Nephron progenitor cell (in vitro differentiated cells): ENCODE measurements around the gene ATP6AP2.
"Not testable (repeated sequence)": the region's sequence is repeated elsewhere in the genome, so short reads cannot be mapped to it uniquely, and the experiment has no call there.

Experiments used
- DNase-seq: peaks from one replicate; pipeline ENCODE4 v3.0.0; 2021
- H3K27ac Mint-ChIP-seq: 2 replicates; pipeline ENCODE4 v1.8.0; 2021; ENCODE audit warnings: mild to moderate bottlenecking, moderate library complexity, mixed read lengths
- H3K27me3 Mint-ChIP-seq: 2 replicates; pipeline ENCODE4 v1.8.0; 2021; ENCODE audit warnings: mild to moderate bottlenecking, low read depth, mixed read lengths; ENCODE audit not compliant: poor library complexity
- H3K36me3 Mint-ChIP-seq: 2 replicates; pipeline ENCODE4 v1.8.0; 2021; ENCODE audit warnings: low read depth, mixed read lengths
- H3K4me1 Mint-ChIP-seq: 2 replicates; pipeline ENCODE4 v1.8.0; 2021; ENCODE audit warnings: mixed read lengths
- H3K4me3 Mint-ChIP-seq: 2 replicates; pipeline ENCODE4 v1.8.0; 2021; ENCODE audit warnings: mild to moderate bottlenecking, moderate library complexity, mixed read lengths
- H3K9me3 Mint-ChIP-seq: 2 replicates; pipeline ENCODE4 v1.8.0; 2021; ENCODE audit warnings: mild to moderate bottlenecking, moderate library complexity, mixed read lengths
- CTCF ChIP-seq: fragments of 200-600 bp; sonication (generic); IDR thresholded peaks from 2 replicates; pipeline ENCODE4 v1.5.0; 2021; ENCODE audit warnings: antibody characterized with exemption

The ATP6AP2 gene

GRCh38 chrX:40571600-40571999 lies 9.2 kb upstream of the ATP6AP2 start:
- no peak overlapping the region for H3K4me3 Mint-ChIP-seq
- no peaks in the 10 kb centered on the region for H3K36me3 Mint-ChIP-seq
- peaks cover 12% of the 10 kb centered on the region for H3K27me3 Mint-ChIP-seq
- H3K9me3 Mint-ChIP-seq: peaks cover 10% of the 10 kb centered on the region
- TF ChIP-seq CTCF: no peak
- peaks cover 8% of the 10 kb centered on the region for H3K4me1 Mint-ChIP-seq
- DNase-seq: no peak
- H3K27ac Mint-ChIP-seq: no peak overlapping the region

GRCh38 chrX:40573763-40574162 lies 7.0 kb upstream of the ATP6AP2 start:
- H3K36me3 Mint-ChIP-seq: no peaks in the 10 kb centered on the region
- H3K4me3 Mint-ChIP-seq: no peak overlapping the region
- peak; percentile 26 for TF ChIP-seq CTCF
- H3K27me3 Mint-ChIP-seq: peaks cover 17% of the 10 kb centered on the region
- H3K27ac Mint-ChIP-seq: no peak overlapping the region
- DNase-seq: no peak
- peaks cover 10% of the 10 kb centered on the region for H3K9me3 Mint-ChIP-seq
- H3K4me1 Mint-ChIP-seq: peaks cover 8% of the 10 kb centered on the region

GRCh38 chrX:40575411-40575810 lies 5.4 kb upstream of the ATP6AP2 start:
- DNase-seq, H3K4me1 Mint-ChIP-seq, H3K27ac Mint-ChIP-seq, H3K4me3 Mint-ChIP-seq, H3K36me3 Mint-ChIP-seq: not testable (repeated sequence)
- Mint-ChIP-seq H3K9me3 (peaks cover 15% of the 10 kb centered on the region), H3K27me3 (peaks cover 18% of the 10 kb centered on the region)

GRCh38 chrX:40576291-40576690 lies 4.5 kb upstream of the ATP6AP2 start:
- DNase-seq: no peak
- TF ChIP-seq CTCF: no peak
- peaks cover 15% of the 10 kb centered on the region for H3K9me3 Mint-ChIP-seq
- H3K27me3 Mint-ChIP-seq: peaks cover 18% of the 10 kb centered on the region
- H3K36me3 Mint-ChIP-seq: no peaks in the 10 kb centered on the region
- H3K4me1 Mint-ChIP-seq: no peaks in the 10 kb centered on the region
- no peak overlapping the region for H3K27ac Mint-ChIP-seq
- no peak overlapping the region for H3K4me3 Mint-ChIP-seq

GRCh38 chrX:40578039-40578695 lies 2.6 kb upstream of the ATP6AP2 start:
- Mint-ChIP-seq H3K36me3 (no peaks in the 10 kb centered on the region), H3K4me1 (peaks cover 10% of the 10 kb centered on the region), H3K4me3 (no peak overlapping the region), H3K9me3 (peaks cover 21% of the 10 kb centered on the region), H3K27me3 (peaks cover 18% of the 10 kb centered on the region), H3K27ac (no peak overlapping the region)
- no peak for TF ChIP-seq CTCF
- no peak for DNase-seq

GRCh38 chrX:40579141-40579540 lies 1.6 kb upstream of the ATP6AP2 start:
- Mint-ChIP-seq H3K9me3 (peaks cover 24% of the 10 kb centered on the region), H3K27me3 (peaks cover 14% of the 10 kb centered on the region), H3K4me3 (no peak overlapping the region), H3K4me1 (peaks cover 10% of the 10 kb centered on the region), H3K36me3 (no peaks in the 10 kb centered on the region), H3K27ac (no peak overlapping the region)
- no peak for TF ChIP-seq CTCF
- no peak for DNase-seq
